ENCODE measurements around the gene LMF1.

- TF ChIP-seq CTCF (IDR thresholded peaks at IDR 0.05) (no peak), POLR2AphosphoS5 (IDR thresholded peaks at IDR 0.05) (no peak), POLR2A (IDR thresholded peaks at IDR 0.05) (no peak)
Observed at GRCh38 chr16:880471-881171, 90.2 kb downstream of the LMF1 start.
